Caco-2 (cell line): ENCODE results near the gene TMEM9. TPM values are rescaled to one million over a fixed set of nuclear protein-coding genes. Genes with fewer than 3 reads are reported as not detected.

Experiments used
- BruUV-seq: library from RNA; stranded (reverse); fragments of 400-500 nt; replicated peaks from 2 replicates; lab custom pipeline; 2021; lab: Mats Ljungman, UMichigan
- CTCF ChIA-PET: fragments of 300-600 bp; sonication (Branson Sonifier 250); formaldehyde crosslinking; loops from one replicate; lab custom pipeline; 2022; ENCODE audit warnings: antibody characterized with exemption; lab: Charles Lee
- POLR2A ChIA-PET: fragments of 300-600 bp; sonication (Branson Sonifier 250); formaldehyde crosslinking; loops from one replicate; lab custom pipeline; 2022; ENCODE audit warnings: antibody characterized with exemption; lab: Charles Lee
- DNase-seq, 2 experiments: peaks; one replicate each; pipeline versions ENCODE4 v3.0.0 to v3.0.0-alpha.2; 2020 to 2022
- H3K27me3 ChIP-seq: replicated peaks from 2 replicates; pipeline ENCODE4 v1.6.0; 2011; ENCODE audit warnings: low read length; ENCODE audit not compliant: control insufficient read depth, insufficient read depth
- H3K36me3 ChIP-seq: 2 replicates; pipeline ENCODE4 v1.5.1; 2011; ENCODE audit warnings: low read length; ENCODE audit not compliant: control insufficient read depth, insufficient read depth
- H3K4me1 ChIP-seq: fragments of 250-450 bp; sonication (Bioruptor Pico); 2 replicates; pipeline ENCODE4 v1.5.1; 2020; ENCODE audit warnings: mild to moderate bottlenecking
- H3K4me3 ChIP-seq: 2 replicates; pipeline ENCODE4 v1.5.1; 2011; ENCODE audit warnings: low read depth, mild to moderate bottlenecking, control low read depth, low read length
- H3K9me3 ChIP-seq: fragments of 250-450 bp; sonication (Bioruptor Pico); 2 replicates; pipeline ENCODE4 v1.5.1; 2020; ENCODE audit warnings: mild to moderate bottlenecking, moderate library complexity
- H3K27ac Mint-ChIP-seq: one replicate; pipeline ENCODE4 v1.8.0; 2022; ENCODE audit warnings: mixed read lengths; ENCODE audit not compliant: unreplicated experiment
- H3K27me3 Mint-ChIP-seq: one replicate; pipeline ENCODE4 v1.8.0; 2022; ENCODE audit warnings: mixed read lengths; ENCODE audit not compliant: insufficient read depth, unreplicated experiment
- H3K36me3 Mint-ChIP-seq: one replicate; pipeline ENCODE4 v1.8.0; 2022; ENCODE audit warnings: mild to moderate bottlenecking, mixed read lengths; ENCODE audit not compliant: insufficient read depth, unreplicated experiment
- H3K4me1 Mint-ChIP-seq: one replicate; pipeline ENCODE4 v1.8.0; 2022; ENCODE audit warnings: low read depth, mixed read lengths; ENCODE audit not compliant: unreplicated experiment
- H3K4me3 Mint-ChIP-seq: one replicate; pipeline ENCODE4 v1.8.0; 2022; ENCODE audit warnings: mild to moderate bottlenecking, moderate library complexity, mixed read lengths; ENCODE audit not compliant: unreplicated experiment
- H3K9me3 Mint-ChIP-seq: one replicate; pipeline ENCODE4 v1.8.0; 2022; ENCODE audit warnings: mixed read lengths; ENCODE audit not compliant: unreplicated experiment
- intact Hi-C: fragments of 100-400 bp; cut with micrococcal nuclease; formaldehyde crosslinking; loops from one replicate; pipeline ENCODE4 v1.10.0; 2022; ENCODE audit not compliant: unreplicated experiment
- total RNA-seq: library from RNA; stranded (reverse); gene quantifications from 2 replicates; pipeline ENCODE4 v1.2.3, GENCODE V29; 2022
- TF ChIP-seq, protein P1 (sequence below), 2 experiments: fragments of 200-600 bp in 1 of 2; IDR thresholded peaks; 1 replicate in 1 of 2; 2 replicates in 1 of 2; pipeline versions ENCODE4 v1.5.1 to v1.8.0; 2011 to 2022; ENCODE audit warnings: antibody characterized with exemption in 1 of 2, control low read depth in 1 of 2, inconsistent platforms in 1 of 2, low read depth in 1 of 2, low read length in 1 of 2, mild to moderate bottlenecking in 1 of 2, moderate library complexity in 1 of 2; ENCODE audit not compliant: insufficient read depth in 1 of 2, severe bottlenecking in 1 of 2, unreplicated experiment in 1 of 2

The TMEM9 gene
- total RNA-seq, 1 experiment from 2014 or later: 125 TPM

DNA sequence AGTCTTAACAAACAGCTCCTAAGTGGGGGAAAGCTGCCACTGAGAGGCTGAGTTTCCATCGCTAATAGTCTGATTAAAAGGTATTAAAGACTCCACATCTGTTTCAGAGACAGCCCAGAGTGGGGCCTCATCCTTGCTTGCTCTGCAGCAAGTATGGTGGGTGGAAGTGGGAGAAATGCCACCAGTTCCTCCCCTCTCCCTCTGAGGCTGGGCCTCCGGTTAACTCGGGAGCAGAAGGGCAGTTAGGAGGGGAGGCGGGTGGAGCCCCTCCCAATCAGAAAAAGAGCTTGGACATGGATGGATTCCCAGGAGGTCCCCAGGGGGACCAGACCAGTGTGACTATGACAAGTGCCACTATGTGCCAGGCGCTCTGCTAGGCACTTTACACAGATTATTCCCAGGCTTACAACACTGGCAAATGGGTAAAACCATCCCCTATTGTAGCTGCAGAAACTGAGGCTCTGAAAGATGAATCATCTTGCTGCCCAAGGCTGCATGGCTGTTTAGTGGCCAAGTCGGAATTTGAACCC is 15.9 kb downstream of the TMEM9 start:
- Histone ChIP-seq H3K4me3 (no peak overlapping the region), H3K4me1 (no peaks in the 10 kb centered on the region; the same call in 1 of the 2 replicates), H3K9me3 (no peaks in the 10 kb centered on the region), H3K36me3 (no peaks in the 10 kb centered on the region; the same call in 1 of the 2 replicates), H3K27me3 (no peaks in the 10 kb centered on the region)
- no TSS peak for BruUV-seq
- Mint-ChIP-seq H3K27me3 (no peaks in the 10 kb centered on the region), H3K4me3 (no peak overlapping the region), H3K27ac (no peak overlapping the region), H3K4me1 (peaks cover 6% of the 10 kb centered on the region), H3K36me3 (peaks cover 34% of the 10 kb centered on the region), H3K9me3 (no peaks in the 10 kb centered on the region)
- no peak for DNase-seq
- POLR2A ChIA-PET: no interaction called here
- TF ChIP-seq, protein P1, sequence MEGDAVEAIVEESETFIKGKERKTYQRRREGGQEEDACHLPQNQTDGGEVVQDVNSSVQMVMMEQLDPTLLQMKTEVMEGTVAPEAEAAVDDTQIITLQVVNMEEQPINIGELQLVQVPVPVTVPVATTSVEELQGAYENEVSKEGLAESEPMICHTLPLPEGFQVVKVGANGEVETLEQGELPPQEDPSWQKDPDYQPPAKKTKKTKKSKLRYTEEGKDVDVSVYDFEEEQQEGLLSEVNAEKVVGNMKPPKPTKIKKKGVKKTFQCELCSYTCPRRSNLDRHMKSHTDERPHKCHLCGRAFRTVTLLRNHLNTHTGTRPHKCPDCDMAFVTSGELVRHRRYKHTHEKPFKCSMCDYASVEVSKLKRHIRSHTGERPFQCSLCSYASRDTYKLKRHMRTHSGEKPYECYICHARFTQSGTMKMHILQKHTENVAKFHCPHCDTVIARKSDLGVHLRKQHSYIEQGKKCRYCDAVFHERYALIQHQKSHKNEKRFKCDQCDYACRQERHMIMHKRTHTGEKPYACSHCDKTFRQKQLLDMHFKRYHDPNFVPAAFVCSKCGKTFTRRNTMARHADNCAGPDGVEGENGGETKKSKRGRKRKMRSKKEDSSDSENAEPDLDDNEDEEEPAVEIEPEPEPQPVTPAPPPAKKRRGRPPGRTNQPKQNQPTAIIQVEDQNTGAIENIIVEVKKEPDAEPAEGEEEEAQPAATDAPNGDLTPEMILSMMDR (IDR thresholded peaks at IDR 0.05; ENCODE audit: insufficient read depth in 1 of 2, low read depth in 1 of 2, low read length in 1 of 2, severe bottlenecking in 1 of 2, unreplicated experiment in 1 of 2): no peak
- CTCF ChIA-PET: no interaction called here
- intact Hi-C loops: no loop called here

DNA sequence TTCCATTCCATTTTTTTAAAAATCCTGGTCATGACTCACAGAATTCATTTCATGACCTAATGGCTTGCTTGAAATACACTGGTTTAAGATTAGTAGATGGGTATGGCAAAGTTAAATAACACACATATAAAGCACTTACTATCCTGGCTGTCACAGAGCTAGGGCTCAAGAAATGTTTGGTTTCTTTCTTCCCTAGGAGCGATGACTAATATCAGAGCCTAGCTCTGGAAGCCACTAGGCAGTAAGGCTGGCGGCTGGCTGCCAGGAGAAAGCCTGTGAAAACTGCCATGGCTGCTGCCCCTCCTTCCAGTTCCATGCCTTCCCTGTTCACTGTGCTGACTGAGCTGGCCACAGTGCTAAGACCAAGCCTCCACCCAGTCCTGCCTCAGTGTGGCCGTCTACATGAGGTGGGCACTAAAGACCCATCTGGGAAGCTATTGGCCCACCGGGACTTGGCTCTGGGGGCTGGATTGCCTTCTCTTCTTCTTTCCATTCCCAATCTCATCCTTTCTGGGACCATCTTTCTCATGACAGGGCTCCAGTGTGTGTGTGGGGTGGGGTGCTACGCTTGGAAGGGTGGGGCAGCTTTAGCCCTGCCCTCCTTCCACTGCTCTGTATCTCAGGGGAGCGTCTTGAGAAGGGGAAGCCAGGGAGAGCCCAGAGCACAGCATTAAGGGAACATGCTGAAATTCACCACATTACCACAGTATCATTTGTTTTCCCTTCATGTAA is 16.5 kb downstream of the TMEM9 start:
- no peaks in the 10 kb centered on the region; the same call in 1 of the 2 replicates for H3K36me3 ChIP-seq
- DNase-seq: no peak
- POLR2A ChIA-PET: no interaction called here
- H3K4me3 ChIP-seq: no peak overlapping the region
- H3K4me1 ChIP-seq: no peaks in the 10 kb centered on the region; the same call in 1 of the 2 replicates
- TF ChIP-seq, protein P1 (IDR thresholded peaks at IDR 0.05; ENCODE audit: insufficient read depth in 1 of 2, low read depth in 1 of 2, low read length in 1 of 2, severe bottlenecking in 1 of 2, unreplicated experiment in 1 of 2): no peak
- CTCF ChIA-PET: no interaction called here
- H3K27me3 ChIP-seq: no peaks in the 10 kb centered on the region
- no peaks in the 10 kb centered on the region for H3K9me3 ChIP-seq
- H3K27ac Mint-ChIP-seq: no peak overlapping the region
- no peaks in the 10 kb centered on the region for H3K9me3 Mint-ChIP-seq
- no peaks in the 10 kb centered on the region for H3K27me3 Mint-ChIP-seq
- H3K4me1 Mint-ChIP-seq: peaks cover 6% of the 10 kb centered on the region
- intact Hi-C loops: no loop called here
- no peak overlapping the region for H3K4me3 Mint-ChIP-seq
- BruUV-seq: no TSS peak
- peaks cover 34% of the 10 kb centered on the region for H3K36me3 Mint-ChIP-seq

DNA sequence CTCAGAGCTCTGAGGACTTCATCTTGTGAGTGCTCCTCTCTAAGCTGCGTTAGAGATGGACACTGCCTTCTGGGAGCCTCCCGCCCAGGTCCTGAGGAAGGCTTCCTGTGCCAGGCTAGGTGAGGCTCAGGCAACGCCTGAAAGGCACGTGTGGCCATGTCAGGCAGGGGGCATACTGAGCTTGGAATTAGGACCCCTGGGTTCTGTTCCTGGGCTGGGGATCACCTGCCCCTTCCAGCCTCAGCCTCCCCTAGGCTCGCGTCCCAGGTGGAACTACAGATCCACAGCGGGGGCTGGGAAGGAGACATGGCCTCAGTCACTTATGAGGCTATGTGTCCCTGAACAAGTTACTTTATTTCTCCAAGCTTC is 17.3 kb downstream of the TMEM9 start:
- H3K36me3 Mint-ChIP-seq: peaks cover 31% of the 10 kb centered on the region

More for the DNA sequence above, 17.3 kb downstream of the TMEM9 start:
- ChIA-PET CTCF (no interaction called here), POLR2A (no interaction called here)
- Histone ChIP-seq H3K27me3 (no peaks in the 10 kb centered on the region), H3K9me3 (no peaks in the 10 kb centered on the region), H3K36me3 (no peaks in the 10 kb centered on the region; the same call in 1 of the 2 replicates), H3K4me3 (no peak overlapping the region), H3K4me1 (no peaks in the 10 kb centered on the region; the same call in 1 of the 2 replicates)
- TF ChIP-seq, protein P1 (IDR thresholded peaks at IDR 0.05; ENCODE audit: insufficient read depth in 1 of 2, low read depth in 1 of 2, low read length in 1 of 2, severe bottlenecking in 1 of 2, unreplicated experiment in 1 of 2): no peak
- BruUV-seq: no TSS peak
- peaks cover 6% of the 10 kb centered on the region for H3K4me1 Mint-ChIP-seq
- DNase-seq: no peak
- intact Hi-C loops: no loop called here
- H3K27me3 Mint-ChIP-seq: no peaks in the 10 kb centered on the region
- no peaks in the 10 kb centered on the region for H3K9me3 Mint-ChIP-seq
- H3K27ac Mint-ChIP-seq: no peak overlapping the region
- no peak overlapping the region for H3K4me3 Mint-ChIP-seq
